Jurkat, Clone E6-1 (cell line): ENCODE measurements around the gene RFNG.

ENCODE experiments used
- DNase-seq: peaks from one replicate; pipeline ENCODE4 v3.0.0-alpha.2; 2011; ENCODE audit warnings: low read depth, low spot score
- H3K4me3 ChIP-seq: 2 replicates; pipeline ENCODE4 v1.5.1; 2011; ENCODE audit warnings: mild to moderate bottlenecking, low read length, control low read depth, moderate library complexity

The RFNG gene

GRCh38 chr17:82062076-82062983 lies 10.7 kb upstream of the RFNG start:
- no peak for DNase-seq
- no peak overlapping the region for H3K4me3 ChIP-seq

- no peak overlapping the region for H3K4me3 ChIP-seq
- DNase-seq: no peak
Observed at GRCh38 chr17:82061047-82061925, 9.7 kb upstream of the RFNG start.

- H3K4me3 ChIP-seq: no peak overlapping the region
- DNase-seq: no peak
Observed at GRCh38 chr17:82060614-82061013, 9.0 kb upstream of the RFNG start.

- DNase-seq: no peak
Observed at GRCh38 chr17:82060001-82060380, 8.4 kb upstream of the RFNG start.

GRCh38 chr17:82059272-82060000 lies 7.8 kb upstream of the RFNG start:
- no peak overlapping the region for H3K4me3 ChIP-seq
- no peak for DNase-seq

More at GRCh38 chr17:82060001-82060380, 8.4 kb upstream of the RFNG start:
- H3K4me3 ChIP-seq: no peak overlapping the region

GRCh38 chr17:82058855-82059249 lies 7.2 kb upstream of the RFNG start:
- no peak for DNase-seq
- no peak overlapping the region for H3K4me3 ChIP-seq

GRCh38 chr17:82058230-82058854 lies 6.7 kb upstream of the RFNG start:
- H3K4me3 ChIP-seq: no peak overlapping the region
- no peak for DNase-seq

GRCh38 chr17:82056729-82057621 lies 5.4 kb upstream of the RFNG start:
- H3K4me3 ChIP-seq: no peak overlapping the region
- DNase-seq: no peak

GRCh38 chr17:82055965-82056728 lies 4.5 kb upstream of the RFNG start:
- DNase-seq: no peak
- no peak overlapping the region for H3K4me3 ChIP-seq

- no peak for DNase-seq
- H3K4me3 ChIP-seq: no peak overlapping the region
Observed at GRCh38 chr17:82055023-82055964, 3.7 kb upstream of the RFNG start.

GRCh38 chr17:82054351-82055022 lies 2.9 kb upstream of the RFNG start:
- H3K4me3 ChIP-seq: no peak overlapping the region
- DNase-seq: no peak

- no peak for DNase-seq
- H3K4me3 ChIP-seq: no peak overlapping the region
Observed at GRCh38 chr17:82053556-82054263, 2.1 kb upstream of the RFNG start.

GRCh38 chr17:82053130-82053529 lies 1.5 kb upstream of the RFNG start:
- H3K4me3 ChIP-seq: peak overlapping the region; percentile 81
- no peak for DNase-seq

- peak overlapping the region; percentile 81 for H3K4me3 ChIP-seq
- DNase-seq: no peak
Observed at GRCh38 chr17:82052638-82053059, 1.0 kb upstream of the RFNG start.
